OCI-LY1 (cell line): ENCODE data around the gene ZNF546.
A peak's percentile ranks its signal among the peaks of the same experiment; 100 is the strongest.

Experiments used
- H2AFZ ChIP-seq: fragments of 200-600 bp; sonication (generic), shearing (Covaris generic); 2 replicates; pipeline ENCODE4 v1.6.0; 2014; ENCODE audit warnings: antibody characterized with exemption, mild to moderate bottlenecking, low read length
- H3F3A ChIP-seq: fragments of 200-600 bp; sonication (generic), shearing (Covaris generic); 2 replicates; pipeline ENCODE4 v1.6.0; 2014; ENCODE audit warnings: mild to moderate bottlenecking, antibody characterized with exemption, low read length, moderate library complexity; ENCODE audit not compliant: insufficient read depth
- H3K27ac ChIP-seq: fragments of 200-600 bp; sonication (generic); 2 replicates; pipeline ENCODE4 v1.5.1; 2014; ENCODE audit warnings: low read length, mixed run types, mild to moderate bottlenecking, low read depth; ENCODE audit not compliant: poor library complexity, severe bottlenecking
- H3K27me3 ChIP-seq: fragments of 200-600 bp; sonication (generic); 2 replicates; pipeline ENCODE4 v1.6.0; 2014; ENCODE audit warnings: antibody characterized with exemption, mild to moderate bottlenecking, low read length, moderate library complexity; ENCODE audit not compliant: insufficient read depth
- H3K36me3 ChIP-seq: fragments of 200-600 bp; sonication (generic); 2 replicates; pipeline ENCODE4 v1.6.1; 2014; ENCODE audit warnings: mild to moderate bottlenecking, antibody characterized with exemption, low read length, moderate library complexity, mixed read lengths; ENCODE audit not compliant: insufficient read depth
- H3K4me1 ChIP-seq: fragments of 200-600 bp; sonication (generic); 2 replicates; pipeline ENCODE4 v1.5.1; 2014; ENCODE audit warnings: mild to moderate bottlenecking, low read length, moderate library complexity; ENCODE audit not compliant: insufficient read depth, severe bottlenecking
- H3K4me2 ChIP-seq: fragments of 200-600 bp; sonication (generic), shearing (Covaris generic); 2 replicates; pipeline ENCODE4 v1.6.1; 2014; ENCODE audit warnings: low read length
- H3K4me3 ChIP-seq: fragments of 200-600 bp; sonication (generic); 2 replicates; pipeline ENCODE4 v1.5.1; 2014; ENCODE audit warnings: low read length, low read depth, mild to moderate bottlenecking, mixed read lengths; ENCODE audit not compliant: poor library complexity, severe bottlenecking
- H3K79me2 ChIP-seq: fragments of 200-600 bp; shearing (Covaris generic); 2 replicates; pipeline ENCODE4 v1.6.1; 2016; ENCODE audit warnings: mixed run types, low read length, mixed read lengths; ENCODE audit not compliant: insufficient read depth
- H3K9ac ChIP-seq: fragments of 200-600 bp; sonication (generic), shearing (Covaris generic); 2 replicates; pipeline ENCODE4 v1.6.1; 2014; ENCODE audit warnings: mild to moderate bottlenecking, low read length, mixed read lengths
- H3K9me2 ChIP-seq: fragments of 200-600 bp; sonication (generic), shearing (Covaris generic); 2 replicates; pipeline ENCODE4 v1.6.1; 2014; ENCODE audit warnings: low read depth, mild to moderate bottlenecking, low read length, mixed read lengths
- H3K9me3 ChIP-seq: fragments of 200-600 bp; shearing (Covaris generic); 2 replicates; pipeline ENCODE4 v1.6.1; 2014; ENCODE audit warnings: low read length, mixed read lengths
- H4K20me1 ChIP-seq: fragments of 200-600 bp; sonication (generic), shearing (Covaris generic); 2 replicates; pipeline ENCODE4 v1.6.0; 2016; ENCODE audit warnings: mild to moderate bottlenecking, low read length; ENCODE audit not compliant: insufficient read depth
- EZH2 ChIP-seq: fragments of 200-600 bp; sonication (generic), shearing (Covaris generic); IDR thresholded peaks from 2 replicates; pipeline ENCODE4 v1.8.0; 2017; ENCODE audit warnings: borderline replicate concordance, mixed run types, mild to moderate bottlenecking, antibody characterized with exemption, low read length, moderate library complexity, mixed read lengths
- TF ChIP-seq, protein P1 (sequence below): fragments of 200-600 bp; sonication (generic), shearing (Covaris generic); IDR thresholded peaks from 2 replicates; pipeline ENCODE4 v1.5.1; 2017; ENCODE audit warnings: mild to moderate bottlenecking, antibody characterized with exemption, low read length, moderate library complexity, mixed read lengths

ZNF546 gene

GRCh38 chr19:39963898-39964297 is 33.0 kb upstream of the ZNF546 start:
- peaks cover 50% of the 10 kb centered on the region for H3K4me1 ChIP-seq
- no peak overlapping the region for H3K4me2 ChIP-seq
- H3K9me3 ChIP-seq, result no peaks in the 10 kb centered on the region
- H4K20me1 ChIP-seq, result no peaks in the 10 kb centered on the region
- no peak overlapping the region for H3K4me3 ChIP-seq
- H3K9ac ChIP-seq, result no peak overlapping the region
- H3K79me2 ChIP-seq, result no peaks in the 10 kb centered on the region
- no peaks in the 10 kb centered on the region for H3K27me3 ChIP-seq
- H3K27ac ChIP-seq, result peak overlapping the region; percentile 34
- no peak overlapping the region for H2AFZ ChIP-seq
- TF ChIP-seq, protein P1, sequence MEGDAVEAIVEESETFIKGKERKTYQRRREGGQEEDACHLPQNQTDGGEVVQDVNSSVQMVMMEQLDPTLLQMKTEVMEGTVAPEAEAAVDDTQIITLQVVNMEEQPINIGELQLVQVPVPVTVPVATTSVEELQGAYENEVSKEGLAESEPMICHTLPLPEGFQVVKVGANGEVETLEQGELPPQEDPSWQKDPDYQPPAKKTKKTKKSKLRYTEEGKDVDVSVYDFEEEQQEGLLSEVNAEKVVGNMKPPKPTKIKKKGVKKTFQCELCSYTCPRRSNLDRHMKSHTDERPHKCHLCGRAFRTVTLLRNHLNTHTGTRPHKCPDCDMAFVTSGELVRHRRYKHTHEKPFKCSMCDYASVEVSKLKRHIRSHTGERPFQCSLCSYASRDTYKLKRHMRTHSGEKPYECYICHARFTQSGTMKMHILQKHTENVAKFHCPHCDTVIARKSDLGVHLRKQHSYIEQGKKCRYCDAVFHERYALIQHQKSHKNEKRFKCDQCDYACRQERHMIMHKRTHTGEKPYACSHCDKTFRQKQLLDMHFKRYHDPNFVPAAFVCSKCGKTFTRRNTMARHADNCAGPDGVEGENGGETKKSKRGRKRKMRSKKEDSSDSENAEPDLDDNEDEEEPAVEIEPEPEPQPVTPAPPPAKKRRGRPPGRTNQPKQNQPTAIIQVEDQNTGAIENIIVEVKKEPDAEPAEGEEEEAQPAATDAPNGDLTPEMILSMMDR, result no peak
- TF ChIP-seq EZH2, result no peak
- H3F3A ChIP-seq, result no peaks in the 10 kb centered on the region
- no peaks in the 10 kb centered on the region for H3K36me3 ChIP-seq
- no peaks in the 10 kb centered on the region for H3K9me2 ChIP-seq

DNA sequence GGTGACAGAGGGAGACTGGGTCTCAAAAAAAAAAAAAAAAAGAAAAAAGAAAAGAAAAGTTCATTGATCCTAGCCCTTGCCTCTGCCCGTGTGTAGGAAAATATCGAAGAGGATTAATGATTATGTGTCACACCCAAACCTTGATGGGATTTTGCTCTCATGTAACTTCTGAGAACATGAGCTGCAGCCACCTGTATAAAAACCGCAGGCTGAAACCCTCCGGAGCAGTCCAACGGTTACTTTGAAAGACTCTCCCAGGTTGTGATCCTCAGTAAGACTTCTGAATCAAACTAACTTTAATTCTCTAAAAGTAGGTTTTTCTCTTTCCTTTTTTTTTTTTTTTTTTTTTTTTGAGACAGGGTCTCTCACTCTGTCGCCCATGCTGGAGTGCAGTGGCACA is 30.2 kb upstream of the ZNF546 start:
- no peaks in the 10 kb centered on the region for H3F3A ChIP-seq
- H3K27ac ChIP-seq, result peak overlapping the region; percentile 89
- no peaks in the 10 kb centered on the region for H3K9me3 ChIP-seq
- H4K20me1 ChIP-seq, result no peaks in the 10 kb centered on the region
- no peaks in the 10 kb centered on the region for H3K27me3 ChIP-seq
- H3K4me1 ChIP-seq, result peaks cover 45% of the 10 kb centered on the region
- no peak for TF ChIP-seq EZH2
- TF ChIP-seq, protein P1, result no peak
- H3K4me2 ChIP-seq, result no peak overlapping the region
- no peak overlapping the region for H3K4me3 ChIP-seq
- peaks cover 5% of the 10 kb centered on the region for H3K79me2 ChIP-seq
- no peaks in the 10 kb centered on the region for H3K36me3 ChIP-seq
- no peak overlapping the region for H2AFZ ChIP-seq
- no peak overlapping the region; the same call in 1 of the 2 replicates for H3K9ac ChIP-seq
- H3K9me2 ChIP-seq, result no peaks in the 10 kb centered on the region

- Histone ChIP-seq H3K4me3 (no peak overlapping the region), H3K9ac (peak overlapping the region; percentile 31; the same call in 1 of the 2 replicates), H3K27ac (peak overlapping the region; percentile 89), H3K36me3 (peaks cover 7% of the 10 kb centered on the region; the same call in 1 of the 2 replicates), H3K27me3 (no peaks in the 10 kb centered on the region), H3K4me2 (no peak overlapping the region), H4K20me1 (no peaks in the 10 kb centered on the region), H3K9me2 (no peaks in the 10 kb centered on the region), H3F3A (no peaks in the 10 kb centered on the region), H3K79me2 (peaks cover 13% of the 10 kb centered on the region), H2AFZ (no peak overlapping the region), H3K4me1 (peaks cover 54% of the 10 kb centered on the region), H3K9me3 (no peaks in the 10 kb centered on the region)
- TF ChIP-seq, protein P1, result no peak
- no peak for TF ChIP-seq EZH2
Observed at GRCh38 chr19:39967561-39967960, 29.3 kb upstream of the ZNF546 start.
